ENCODE results near the gene FGF4. TPM values are rescaled to one million over a fixed set of nuclear protein-coding genes. Genes with fewer than 3 reads are reported as not detected.

The FGF4 gene
- total RNA-seq, 1 donor from 2014 or later = not detected

GRCh38 chr11:69721106-69721505 is 54.0 kb downstream of the FGF4 start:
- ATAC-seq = no peak

Other genes starting within 250 kb of the FGF4 start
- gene CCND1, start 134.2 kb downstream of the FGF4 start, total RNA-seq = 63.7 TPM
- gene LTO1, start 100.0 kb downstream of the FGF4 start, total RNA-seq = 12.1 TPM
- gene FGF19, start 71.3 kb downstream of the FGF4 start, total RNA-seq = not detected
- not detected for gene FGF3, start 44.1 kb upstream of the FGF4 start, total RNA-seq